ENCODE results near the gene AGFG1.

DNA sequence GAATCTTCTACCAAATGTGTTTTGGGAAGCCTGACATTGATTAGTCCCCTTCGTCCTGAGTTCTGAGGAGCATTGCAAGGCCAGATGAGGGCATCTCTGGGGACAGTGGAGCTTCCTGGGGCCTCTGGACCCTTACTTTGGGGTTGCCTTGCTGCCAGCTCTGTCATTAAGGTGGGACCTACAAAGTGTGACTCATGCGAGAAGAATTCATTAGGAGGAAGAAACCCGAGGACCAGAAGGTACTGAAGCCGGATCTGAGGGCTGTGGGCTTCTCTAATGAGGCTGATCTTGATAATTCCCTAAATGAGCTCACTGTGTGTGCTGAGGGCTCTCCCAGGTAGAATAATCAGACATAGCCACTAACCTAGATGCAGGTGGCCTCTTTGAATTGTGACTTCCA, 126.0 kb downstream of the AGFG1 start:
- TF ChIP-seq POLR2A (IDR thresholded peaks at IDR 0.05; ENCODE audit: low read length) (no peak), GATA1 (IDR thresholded peaks at IDR 0.05; ENCODE audit: low read depth, low read length) (no peak)
